ENCODE data around the gene TAF11.
"Not testable (repeated sequence)": the region's sequence is repeated elsewhere in the genome, so short reads cannot be mapped to it uniquely, and the experiment has no call there.

Gene TAF11, protein sequence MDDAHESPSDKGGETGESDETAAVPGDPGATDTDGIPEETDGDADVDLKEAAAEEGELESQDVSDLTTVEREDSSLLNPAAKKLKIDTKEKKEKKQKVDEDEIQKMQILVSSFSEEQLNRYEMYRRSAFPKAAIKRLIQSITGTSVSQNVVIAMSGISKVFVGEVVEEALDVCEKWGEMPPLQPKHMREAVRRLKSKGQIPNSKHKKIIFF

GRCh38 chr6:34887753-34888513 lies at the start of gene TAF11:
Gene TAF11 (minus strand): TSS chr6:34888042. CDS start chr6:34887957, 85 bp downstream.
- DNase-seq: peak; percentile 97

GRCh38 chr6:34934516-34934915 lies 46.7 kb upstream of the TAF11 start:
- DNase-seq: no peak

- DNase-seq: not testable (repeated sequence)
Measured at GRCh38 chr6:34932202-34932601, 44.4 kb upstream of the TAF11 start.

DNA sequence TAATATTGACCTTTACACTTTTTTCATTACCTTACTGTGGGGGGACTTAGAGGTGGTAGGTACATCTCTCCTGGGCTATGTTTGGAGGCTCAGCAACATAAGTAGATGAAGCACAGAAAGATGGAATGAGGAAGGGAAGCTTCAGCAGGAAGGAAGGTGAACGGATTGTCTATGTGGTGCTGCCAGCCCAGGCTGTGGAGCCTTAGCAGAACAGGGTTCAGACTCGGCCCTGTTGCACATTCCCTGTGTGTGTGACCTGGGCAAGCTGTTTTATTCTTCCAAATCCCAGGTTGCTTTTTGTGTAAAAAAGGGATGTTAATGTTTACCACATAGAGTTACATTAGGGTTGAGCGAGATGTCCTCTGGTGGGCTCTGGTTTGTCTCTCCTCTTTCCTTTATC lies 42.4 kb upstream of the TAF11 start:
- no peak for DNase-seq

DNA sequence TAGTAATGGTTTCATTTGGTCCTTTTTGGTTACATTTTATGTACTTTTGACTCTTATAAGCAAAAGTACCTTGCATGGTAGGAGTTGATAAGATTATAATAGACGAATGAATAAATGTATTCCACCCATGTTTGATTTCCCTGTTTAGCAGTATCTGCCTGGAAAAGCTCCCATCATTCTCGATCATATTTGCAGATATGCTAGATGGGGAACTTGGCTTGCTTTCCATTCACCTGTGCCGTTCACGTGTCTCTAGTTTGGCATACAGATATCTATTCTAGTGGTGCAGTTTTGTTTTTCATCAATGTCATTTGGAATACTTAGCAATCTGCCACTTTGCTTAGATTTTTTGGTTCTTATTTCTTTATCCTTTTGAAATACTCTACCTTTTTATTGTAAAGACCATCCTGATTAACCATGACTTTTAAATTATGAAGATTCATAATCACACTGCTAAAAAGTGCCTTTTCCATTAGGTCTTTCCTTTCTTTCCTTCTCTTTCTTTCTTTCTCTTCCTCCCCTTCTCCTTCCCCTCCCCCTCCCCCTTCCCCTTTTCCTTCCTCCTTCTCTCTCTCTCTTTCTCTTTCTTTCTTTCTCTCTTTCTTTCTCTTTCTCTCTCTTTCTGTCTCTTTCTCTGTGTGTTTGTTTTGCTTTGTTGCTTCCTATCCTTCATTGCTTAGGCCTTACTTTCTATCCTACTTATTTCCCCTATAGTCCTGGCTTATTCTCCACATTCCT lies 41.6 kb upstream of the TAF11 start:
- DNase-seq: no peak

DNA sequence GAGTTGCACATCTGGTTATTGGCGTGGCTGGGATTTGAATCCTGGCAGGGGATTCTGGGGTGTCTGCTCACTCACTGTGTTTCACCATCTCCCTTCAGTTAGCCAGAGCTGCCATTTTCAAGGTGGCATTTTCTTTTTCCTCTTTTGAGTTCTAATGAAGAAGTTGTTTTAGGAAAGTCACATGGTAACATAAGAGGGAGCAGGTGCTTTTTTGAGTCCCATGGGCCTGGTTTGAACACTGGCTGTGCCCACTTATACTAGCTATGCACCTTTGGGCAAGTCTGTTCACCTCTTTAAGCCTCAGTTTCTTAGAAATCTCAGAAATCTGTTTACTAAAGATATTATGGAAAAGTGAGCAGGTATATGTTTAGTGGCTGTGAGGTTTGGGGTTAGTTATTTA lies 40.9 kb upstream of the TAF11 start:
- DNase-seq: no peak

DNA sequence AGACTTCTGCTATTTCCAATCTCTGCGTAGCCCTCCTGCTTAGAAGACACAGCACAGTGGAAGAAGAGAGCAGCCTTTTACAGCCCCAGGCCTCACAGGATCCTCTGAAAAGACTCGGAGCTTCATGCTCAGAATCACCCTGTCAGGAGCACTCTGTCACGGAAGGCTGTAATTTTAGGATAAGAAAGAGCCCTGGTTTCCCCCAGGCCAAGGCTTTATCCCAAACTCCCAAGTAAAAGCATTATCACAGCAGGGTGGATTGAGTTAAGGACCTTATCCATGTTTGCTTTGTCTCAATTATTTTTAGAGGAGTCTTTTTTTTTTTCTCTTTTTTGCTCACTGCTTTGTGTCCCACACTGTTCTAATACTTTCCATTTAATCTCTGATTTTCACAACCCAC lies 40.4 kb upstream of the TAF11 start:
- DNase-seq: no peak

GRCh38 chr6:34926655-34927054 lies 38.8 kb upstream of the TAF11 start:
- DNase-seq: no peak

GRCh38 chr6:34924831-34925625 lies 37.2 kb upstream of the TAF11 start:
- DNase-seq: no peak

DNA sequence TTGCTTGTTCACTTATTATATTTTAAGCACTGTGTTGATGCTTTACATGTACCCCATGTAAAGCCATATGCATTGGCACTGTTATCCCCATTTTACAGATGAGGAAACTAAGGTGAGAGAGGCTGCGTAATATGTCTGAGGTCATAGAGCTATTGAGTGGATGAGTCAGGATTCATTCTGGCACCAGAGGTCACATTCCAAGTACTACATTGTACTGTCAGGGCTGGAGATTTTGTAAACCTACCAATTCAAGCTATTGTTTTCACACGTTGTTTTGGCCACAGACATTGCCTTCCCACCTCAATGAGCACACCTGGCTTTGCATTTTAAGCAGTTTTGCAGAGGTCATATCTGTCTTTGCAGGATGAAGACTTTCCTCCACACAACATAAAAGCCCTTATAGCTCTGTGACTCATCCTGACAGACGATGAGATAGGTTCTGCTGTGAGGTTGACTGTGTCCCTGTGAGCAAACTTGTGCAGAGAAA lies 34.4 kb upstream of the TAF11 start:
- DNase-seq: no peak

DNA sequence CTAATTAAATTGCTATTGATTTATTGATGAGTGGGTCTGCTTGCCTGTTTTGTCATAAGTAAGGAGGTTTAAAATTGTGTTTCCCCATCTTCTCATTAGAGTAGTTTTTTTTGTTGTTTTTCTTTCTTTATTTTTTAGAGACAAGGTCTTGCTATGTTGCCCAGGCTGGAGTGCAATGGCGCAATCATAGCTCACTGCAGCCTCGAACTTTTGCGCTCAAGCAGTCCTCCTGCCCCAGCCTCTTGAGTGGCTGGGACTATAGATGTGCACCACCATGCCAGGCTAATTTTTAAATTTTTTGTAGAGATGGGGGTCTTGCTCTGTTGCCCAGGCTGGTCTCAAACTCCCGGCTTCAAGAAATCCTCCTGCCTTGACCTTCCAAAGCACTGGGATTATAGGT lies 32.3 kb upstream of the TAF11 start:
- DNase-seq: no peak

DNA sequence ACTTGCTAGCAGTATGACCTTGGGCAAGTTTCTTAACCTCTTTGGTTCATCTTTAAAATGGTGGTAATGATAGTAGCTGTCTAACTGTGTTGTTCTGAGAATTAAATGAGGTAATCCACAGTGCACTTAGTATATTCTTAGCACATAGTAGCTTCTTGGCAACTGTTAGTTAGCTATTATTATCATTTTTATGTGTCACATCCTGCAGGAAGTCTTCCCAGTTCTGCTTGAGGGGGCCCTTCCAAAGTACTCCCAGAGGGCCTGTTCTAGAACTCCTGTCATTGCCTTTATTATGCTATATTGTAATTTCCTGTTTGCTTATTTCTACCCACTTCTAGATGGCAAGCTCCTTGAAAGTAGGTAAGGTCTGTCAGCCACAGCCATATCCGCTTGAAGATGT lies 31.8 kb upstream of the TAF11 start:
- DNase-seq: no peak

DNA sequence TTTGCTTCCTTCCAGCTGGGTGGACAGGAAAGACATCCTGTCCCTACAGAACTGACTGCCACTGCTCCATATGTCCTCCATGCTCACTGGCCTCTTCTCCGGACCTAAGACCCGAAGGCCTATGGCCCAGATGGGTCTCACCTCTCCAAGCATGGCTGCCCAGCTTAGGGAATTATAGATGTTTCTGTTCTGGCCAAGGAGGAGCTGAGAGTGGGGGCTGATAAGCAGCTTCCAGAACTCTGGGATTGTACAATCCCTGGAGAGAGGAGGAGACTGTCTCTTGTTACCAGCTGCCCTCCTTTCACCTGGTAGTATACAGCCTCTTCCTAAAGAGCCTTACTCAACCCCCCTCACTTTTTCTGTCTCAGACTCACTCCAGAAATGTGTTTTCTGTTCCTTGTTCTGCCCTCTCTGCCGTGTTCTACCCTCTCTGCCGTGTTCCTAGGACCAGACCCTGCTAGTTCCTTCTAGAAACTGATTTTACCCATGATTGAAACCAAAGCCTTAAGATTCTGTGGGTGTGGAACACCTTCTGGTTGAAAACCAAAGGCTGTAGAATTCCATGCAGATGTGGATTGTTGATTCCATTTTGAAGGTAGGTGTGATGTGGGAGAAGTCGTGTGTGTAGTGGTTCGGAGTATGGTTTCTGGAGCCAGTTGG lies 29.9 kb upstream of the TAF11 start:
- DNase-seq: no peak

GRCh38 chr6:34916348-34916967 lies 28.6 kb upstream of the TAF11 start:
- no peak for DNase-seq

- DNase-seq: no peak
Measured at GRCh38 chr6:34914358-34914757, 26.5 kb upstream of the TAF11 start.

DNA sequence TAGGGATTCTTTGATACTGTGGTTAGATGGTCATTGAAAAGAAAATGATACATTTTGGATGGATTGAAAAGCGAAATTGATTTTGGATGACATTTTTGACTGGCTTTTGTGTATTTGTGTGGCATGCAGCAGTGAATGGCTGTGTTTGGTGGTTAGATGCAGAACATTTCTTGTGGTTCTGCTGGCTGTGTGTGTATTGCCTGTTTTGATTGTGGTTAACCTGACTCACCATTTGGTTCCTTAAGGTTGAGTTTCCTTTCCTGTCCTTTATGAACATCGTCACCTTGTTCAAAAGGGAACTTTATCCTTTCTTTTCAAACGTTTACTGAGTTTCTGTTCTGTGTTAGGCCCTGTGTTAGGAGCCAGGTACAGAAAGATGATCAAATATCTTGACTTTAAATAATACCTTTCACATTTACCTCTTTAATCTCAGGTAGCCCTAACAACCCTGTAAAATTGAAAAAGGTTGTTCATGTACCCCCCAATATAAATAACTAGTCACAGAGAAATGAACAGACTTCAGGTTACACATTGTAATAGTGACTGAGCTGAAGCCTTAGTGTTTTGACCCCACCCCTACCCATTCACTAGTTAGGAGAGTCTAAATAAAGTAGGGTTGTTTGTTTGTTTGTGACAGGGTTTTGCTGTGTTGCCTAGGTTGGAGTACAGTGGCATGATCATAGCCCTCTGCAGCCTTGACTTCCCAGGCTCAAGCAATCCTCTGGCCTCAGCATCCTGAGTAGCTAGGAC lies 25.0 kb upstream of the TAF11 start:
- no peak for DNase-seq

- DNase-seq: no peak
Measured at GRCh38 chr6:34911822-34912221, 24.0 kb upstream of the TAF11 start.

- DNase-seq: no peak
Measured at GRCh38 chr6:34909320-34909883, 21.6 kb upstream of the TAF11 start.

- no peak for DNase-seq
Measured at GRCh38 chr6:34908194-34908593, 20.4 kb upstream of the TAF11 start.

- no peak for DNase-seq
Measured at GRCh38 chr6:34906826-34907225, 19.0 kb upstream of the TAF11 start.
